ENCODE measurements around the gene RIT2.
"Not testable (repeated sequence)": the region's sequence is repeated elsewhere in the genome, so short reads cannot be mapped to it uniquely, and the experiment has no call there.

GRCh38 chr18:42741299-42741698 lies 374.2 kb downstream of the RIT2 start:
- not testable (repeated sequence) for TF ChIP-seq POLR2A, CTCF, EP300 (IDR thresholded peaks at IDR 0.05)

Data from ovary (tissue), 3 donors.